GM12872 (cell line): ENCODE results near the gene CDH23.

Experiments used
- TF ChIP-seq, protein P1 (sequence below): IDR thresholded peaks from 3 replicates; pipeline ENCODE4 v1.5.1; 2011; ENCODE audit warnings: low read depth, mild to moderate bottlenecking, low read length, moderate library complexity; ENCODE audit not compliant: insufficient read depth

Gene CDH23

DNA sequence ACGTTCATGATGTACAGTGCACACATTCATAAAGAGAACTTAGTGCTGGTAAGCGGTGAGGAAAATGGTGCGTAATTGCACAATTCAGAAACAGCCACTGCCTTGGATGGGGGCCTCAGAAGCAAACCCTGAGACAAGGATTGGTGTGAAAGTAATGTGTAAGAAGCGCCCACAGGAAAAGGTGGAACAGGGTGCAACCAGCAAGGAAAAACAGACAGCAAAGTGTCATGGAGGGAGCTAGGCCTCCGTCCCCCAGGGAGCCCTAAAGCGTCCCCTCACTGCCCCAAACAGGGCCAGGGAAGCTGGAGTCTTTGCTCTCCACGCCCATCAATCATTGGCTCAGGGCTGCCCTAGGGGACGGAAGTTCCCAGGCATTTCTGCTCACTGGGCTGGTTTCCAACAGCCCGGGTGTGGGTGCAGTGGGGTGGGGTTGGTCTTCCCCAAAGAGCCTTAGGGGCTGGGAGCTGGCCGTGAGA lies 332.5 kb downstream of the CDH23 start:
- TF ChIP-seq, protein P1, sequence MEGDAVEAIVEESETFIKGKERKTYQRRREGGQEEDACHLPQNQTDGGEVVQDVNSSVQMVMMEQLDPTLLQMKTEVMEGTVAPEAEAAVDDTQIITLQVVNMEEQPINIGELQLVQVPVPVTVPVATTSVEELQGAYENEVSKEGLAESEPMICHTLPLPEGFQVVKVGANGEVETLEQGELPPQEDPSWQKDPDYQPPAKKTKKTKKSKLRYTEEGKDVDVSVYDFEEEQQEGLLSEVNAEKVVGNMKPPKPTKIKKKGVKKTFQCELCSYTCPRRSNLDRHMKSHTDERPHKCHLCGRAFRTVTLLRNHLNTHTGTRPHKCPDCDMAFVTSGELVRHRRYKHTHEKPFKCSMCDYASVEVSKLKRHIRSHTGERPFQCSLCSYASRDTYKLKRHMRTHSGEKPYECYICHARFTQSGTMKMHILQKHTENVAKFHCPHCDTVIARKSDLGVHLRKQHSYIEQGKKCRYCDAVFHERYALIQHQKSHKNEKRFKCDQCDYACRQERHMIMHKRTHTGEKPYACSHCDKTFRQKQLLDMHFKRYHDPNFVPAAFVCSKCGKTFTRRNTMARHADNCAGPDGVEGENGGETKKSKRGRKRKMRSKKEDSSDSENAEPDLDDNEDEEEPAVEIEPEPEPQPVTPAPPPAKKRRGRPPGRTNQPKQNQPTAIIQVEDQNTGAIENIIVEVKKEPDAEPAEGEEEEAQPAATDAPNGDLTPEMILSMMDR: no peak

DNA sequence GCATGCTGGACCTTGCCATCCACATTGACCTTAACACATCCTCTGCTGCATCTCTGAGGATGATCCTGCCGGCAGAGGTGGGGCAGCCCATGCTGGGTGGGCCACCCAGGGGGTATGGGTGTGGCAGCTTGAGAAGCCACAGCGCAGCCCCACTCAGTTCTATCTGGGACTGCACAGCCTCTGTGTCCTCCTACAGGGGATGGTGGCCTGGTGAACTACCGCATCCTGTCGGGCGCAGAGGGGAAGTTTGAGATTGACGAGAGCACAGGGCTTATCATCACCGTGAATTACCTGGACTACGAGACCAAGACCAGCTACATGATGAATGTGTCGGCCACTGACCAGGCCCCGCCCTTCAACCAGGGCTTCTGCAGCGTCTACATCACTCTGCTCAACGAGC lies 335.1 kb downstream of the CDH23 start:
- TF ChIP-seq, protein P1: no peak

DNA sequence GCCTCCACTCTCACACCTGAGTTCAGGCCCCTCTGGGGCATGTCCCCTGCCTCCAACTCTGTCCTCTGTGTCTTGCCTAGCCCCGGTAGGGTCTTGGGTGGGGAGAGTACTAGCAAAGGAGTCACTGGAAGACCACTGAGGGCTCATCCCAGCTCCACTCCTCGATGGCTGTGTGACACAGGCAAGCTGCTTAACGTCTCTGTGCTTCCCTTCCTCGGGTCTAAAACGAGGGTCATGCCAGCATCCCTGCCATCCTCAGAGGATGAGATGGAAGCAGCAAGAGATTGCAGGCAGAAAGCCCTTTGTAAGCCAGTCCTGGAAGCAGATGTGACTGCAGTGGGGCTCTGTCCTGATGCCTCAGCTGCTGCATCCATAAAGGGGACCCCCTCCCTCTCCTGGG lies 338.1 kb downstream of the CDH23 start:
- TF ChIP-seq, protein P1: no peak

DNA sequence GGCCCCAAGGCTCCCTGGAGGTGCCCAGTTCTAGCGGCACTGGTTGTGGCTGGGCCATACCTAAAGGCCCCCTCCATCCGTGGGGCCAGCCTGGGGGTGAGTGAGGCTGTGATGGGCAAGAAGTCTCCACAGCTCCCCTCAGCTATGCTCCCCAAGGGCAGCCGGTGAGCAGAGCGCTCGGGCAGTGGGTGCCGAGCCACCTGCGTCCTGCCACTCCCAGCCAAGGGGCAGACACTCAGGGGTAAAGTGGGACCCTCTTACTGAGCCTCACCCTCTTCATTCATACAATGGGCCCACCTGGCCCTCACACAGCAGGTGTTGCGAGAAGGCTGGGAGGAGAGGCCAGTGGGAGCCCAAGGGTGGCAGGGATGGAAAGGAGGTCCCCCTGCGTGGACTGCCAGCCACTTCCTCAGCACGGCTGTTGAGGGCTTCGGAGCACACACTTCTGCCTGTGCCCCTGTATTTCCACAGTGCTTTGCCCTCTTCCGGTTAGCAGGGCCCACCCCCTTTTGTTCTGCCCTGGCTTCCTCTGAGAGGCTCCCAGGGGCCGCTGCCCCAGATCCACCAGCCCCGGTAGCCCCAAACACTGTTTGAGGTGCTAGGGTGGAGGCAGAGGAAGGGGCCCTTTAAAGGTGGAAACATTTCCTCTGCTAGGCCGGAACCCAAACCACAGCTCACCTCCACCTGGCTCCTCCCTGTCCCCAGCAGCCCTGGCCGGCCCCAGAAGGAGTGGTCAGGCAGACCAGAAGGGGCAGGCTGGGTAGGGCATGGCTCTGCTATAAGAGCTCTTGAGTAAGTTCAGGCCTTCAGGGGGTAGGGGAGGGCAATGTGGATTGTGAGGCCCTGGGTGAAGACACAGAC lies 339.2 kb downstream of the CDH23 start:
- TF ChIP-seq, protein P1: no peak

DNA sequence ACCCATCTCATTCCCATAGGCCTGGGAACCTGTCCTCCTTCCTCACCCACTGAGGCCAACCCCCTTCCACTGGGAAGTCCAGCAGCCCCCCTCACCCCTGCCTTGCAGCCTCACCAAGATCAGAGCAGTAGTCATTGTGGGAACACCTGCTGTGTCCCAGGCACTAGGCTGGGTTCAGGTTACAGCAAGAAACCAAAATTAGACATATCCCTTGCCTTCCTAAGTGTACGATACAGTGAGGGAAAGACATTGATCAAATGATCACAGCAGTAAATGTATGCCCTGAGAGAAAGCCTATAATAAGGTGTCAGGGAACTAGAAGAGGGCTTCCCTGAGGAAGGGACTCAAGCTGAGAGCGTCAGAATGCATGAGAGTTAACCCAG lies 339.8 kb downstream of the CDH23 start:
- TF ChIP-seq, protein P1: no peak

DNA sequence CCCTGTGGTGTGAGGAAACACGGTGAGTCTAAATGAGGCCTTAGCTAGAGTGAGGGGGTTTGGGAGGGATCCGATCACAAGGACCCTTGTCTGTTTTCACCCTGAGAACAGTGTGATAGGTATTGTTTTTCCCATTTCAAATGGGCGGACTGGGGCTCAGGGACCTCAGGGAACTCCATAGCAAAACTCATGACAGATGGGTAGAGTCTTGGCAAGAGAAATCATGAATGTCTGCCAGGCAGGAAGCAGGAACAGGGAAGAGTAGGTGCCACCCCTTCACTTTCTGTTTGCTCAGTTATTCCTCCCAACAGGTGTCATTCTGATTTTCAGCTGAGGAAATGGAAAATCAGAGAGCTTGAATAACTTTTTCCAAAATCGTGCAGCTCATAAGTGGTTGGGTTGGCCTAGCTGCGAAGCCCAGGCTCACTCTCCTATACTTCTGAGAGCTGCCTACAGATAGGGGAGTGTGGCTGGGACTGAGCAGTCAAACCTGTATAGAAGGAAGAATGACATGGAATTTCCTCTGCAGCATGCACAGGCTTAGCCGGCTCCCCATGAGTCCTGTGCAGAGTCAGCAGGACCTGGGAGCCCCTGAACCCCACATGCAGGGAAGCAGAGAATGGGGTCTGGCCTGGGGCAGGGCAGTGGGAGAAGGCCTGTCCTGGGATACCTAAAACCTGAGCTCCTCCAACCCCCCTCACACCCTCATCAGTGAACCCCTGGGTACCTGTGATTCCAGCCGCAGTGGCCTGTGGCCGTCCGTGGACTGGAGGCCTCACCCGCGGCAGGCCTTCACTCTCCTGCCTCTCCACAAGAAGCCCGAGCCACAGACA lies 340.5 kb downstream of the CDH23 start:
- TF ChIP-seq, protein P1: no peak

DNA sequence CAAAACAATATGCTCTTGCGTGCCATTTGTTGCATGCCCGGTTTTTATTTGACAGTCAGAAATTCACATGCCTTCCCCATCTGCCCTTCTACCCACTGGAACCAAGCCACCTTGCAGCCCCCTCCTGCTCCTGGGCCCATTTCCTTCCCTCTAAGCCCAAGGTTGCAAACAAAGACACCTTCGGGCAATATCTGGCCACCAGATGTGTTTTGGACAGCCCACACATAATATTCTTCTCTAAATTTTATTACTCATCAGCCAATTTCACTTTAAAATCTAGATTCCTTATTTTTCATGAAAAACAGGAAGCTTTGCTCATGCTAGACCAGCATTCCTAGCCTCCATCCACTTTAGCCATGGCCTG lies 341.1 kb downstream of the CDH23 start:
- TF ChIP-seq, protein P1: no peak
